Hematopoietic multipotent progenitor cell treated with erythropoietin and hydrocortisone succinate and interleukin-3 and kit ligand, for 15 days (in vitro differentiated cells): ENCODE data around the gene ENOX1.
"Not testable (repeated sequence)": the region's sequence is repeated elsewhere in the genome, so short reads cannot be mapped to it uniquely, and the experiment has no call there.

Source experiments
- DNase-seq: peaks from one replicate; pipeline ENCODE4 v3.0.0-alpha.2; 2015; ENCODE audit warnings: low spot score

The ENOX1 gene

DNA sequence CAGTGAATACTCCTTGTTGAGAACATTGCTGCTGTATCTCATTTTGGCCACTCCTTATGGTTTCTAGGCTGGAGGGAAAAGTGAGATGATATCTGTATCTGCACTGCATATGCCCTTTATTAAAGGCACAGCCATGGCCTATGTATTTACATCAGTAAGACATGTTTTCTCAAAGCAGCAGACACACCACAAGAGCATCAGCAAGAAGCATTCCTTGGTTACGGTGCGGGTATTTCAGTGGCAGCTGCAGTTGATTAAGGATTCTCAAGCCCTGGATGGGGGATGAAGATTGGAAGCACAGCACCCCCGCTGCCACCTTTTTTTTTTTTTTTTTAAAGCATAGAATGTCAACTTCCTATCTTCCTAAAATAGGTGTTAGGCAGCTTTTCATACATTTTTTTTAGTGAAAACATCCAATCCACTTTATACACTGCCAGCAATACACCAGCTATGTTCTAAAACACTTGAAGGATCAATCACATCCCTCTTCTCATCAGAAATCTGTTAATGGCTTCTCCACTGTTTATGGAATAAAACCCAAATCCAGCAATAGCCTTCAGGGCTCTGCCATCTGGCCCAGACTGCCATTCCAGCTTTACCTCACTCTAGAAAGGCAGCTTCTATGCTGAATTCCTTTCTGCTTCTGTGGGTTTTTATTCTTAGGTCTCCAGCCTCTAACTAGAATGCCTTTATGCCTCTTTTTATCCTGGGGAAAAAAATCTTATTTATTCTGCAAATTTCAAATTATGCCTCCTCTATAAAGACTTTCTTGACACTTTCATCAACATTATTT, 432.4 kb downstream of the ENOX1 start:
- DNase-seq = no peak

DNA sequence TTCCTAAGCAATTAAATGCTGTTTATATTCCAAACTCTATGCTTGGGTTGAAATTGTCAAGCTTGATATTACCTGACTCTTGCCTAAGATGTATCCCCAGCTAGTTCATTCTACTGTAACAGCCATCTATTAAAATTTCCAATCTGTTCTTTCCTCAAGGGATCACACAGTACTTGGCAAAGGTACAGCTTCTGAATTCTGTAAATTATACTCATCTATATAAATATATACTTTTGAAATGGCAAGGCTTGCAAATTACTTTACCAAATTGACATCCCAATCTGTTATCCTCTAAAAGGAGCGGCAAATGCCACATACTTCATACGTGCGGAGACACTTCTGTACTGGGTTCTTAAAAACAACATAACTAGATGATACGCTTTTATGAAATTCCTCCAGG, 433.1 kb downstream of the ENOX1 start:
- DNase-seq = no peak

DNA sequence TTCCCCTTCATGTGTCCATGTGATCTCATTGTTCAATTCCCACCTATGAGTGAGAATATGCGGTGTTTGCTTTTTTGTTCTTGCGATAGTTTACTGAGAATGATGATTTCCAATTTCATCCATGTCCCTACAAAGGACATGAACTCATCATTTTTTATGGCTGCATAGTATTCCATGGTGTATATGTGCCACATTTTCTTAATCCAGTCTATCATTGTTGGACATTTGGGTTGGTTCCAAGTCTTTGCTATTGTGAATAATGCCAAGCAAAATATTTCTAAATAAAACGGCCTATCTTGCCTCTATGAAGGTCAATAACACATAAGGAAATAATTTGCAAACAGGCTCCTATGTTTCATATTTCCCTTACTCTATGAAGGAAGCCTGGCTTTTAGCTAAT, 435.2 kb downstream of the ENOX1 start:
- not testable (repeated sequence) for DNase-seq

DNA sequence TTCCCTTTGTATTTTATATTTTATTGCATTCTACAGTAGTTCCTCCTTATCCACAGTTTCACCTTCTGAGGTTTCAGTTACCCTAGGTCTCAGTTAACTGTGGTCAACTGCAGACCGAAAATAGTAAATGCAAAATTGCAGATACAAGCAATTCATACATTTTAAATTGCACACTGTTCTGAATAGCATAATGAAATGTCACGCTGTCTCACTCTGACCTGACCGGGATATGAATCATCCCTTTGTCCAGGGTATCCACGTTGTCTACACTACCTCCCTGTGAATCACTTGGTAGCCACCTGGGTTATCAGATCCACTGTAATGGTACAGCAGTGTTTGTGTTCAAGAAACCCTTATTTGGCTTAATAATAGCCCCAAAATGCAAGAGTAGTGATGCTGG, 438.4 kb downstream of the ENOX1 start:
- DNase-seq = no peak

DNA sequence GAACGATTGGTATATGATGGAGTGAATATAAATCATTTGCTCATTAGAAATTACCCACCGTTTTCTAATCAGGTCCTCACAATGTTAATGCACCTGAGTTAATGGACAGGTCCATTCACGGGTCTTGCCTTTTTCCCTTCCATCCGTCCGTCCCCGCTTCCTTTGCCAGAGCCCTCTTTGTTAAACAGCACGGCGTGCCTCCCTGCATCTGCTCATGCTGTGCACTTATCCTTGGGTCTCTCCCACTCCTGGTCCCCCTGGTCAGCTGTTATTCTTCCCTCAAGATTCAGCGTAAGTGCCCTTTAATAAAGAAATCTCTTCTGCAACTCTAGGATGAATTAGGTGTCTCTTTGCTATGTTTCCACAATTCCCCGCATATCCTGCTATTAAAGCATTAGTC, 438.9 kb downstream of the ENOX1 start:
- DNase-seq = no peak

DNA sequence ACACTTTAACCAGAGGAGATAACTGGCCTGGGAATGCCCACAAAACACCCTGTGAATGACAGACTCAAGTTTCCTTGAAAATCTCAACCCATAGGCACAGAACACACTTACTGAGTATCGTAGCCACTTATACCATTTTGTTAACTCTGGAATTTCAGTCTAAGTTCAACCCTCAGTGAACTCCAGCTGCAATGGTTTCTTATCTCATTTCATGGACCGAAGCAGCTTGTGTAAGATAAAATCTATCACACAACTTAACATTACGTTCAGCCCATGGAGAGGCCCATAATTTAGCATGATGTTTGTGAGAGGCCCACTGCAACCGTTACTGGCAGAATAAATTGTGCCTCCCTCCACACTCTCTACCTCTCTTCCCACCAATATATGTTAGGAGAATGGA, 440.3 kb downstream of the ENOX1 start:
- DNase-seq = no peak

DNA sequence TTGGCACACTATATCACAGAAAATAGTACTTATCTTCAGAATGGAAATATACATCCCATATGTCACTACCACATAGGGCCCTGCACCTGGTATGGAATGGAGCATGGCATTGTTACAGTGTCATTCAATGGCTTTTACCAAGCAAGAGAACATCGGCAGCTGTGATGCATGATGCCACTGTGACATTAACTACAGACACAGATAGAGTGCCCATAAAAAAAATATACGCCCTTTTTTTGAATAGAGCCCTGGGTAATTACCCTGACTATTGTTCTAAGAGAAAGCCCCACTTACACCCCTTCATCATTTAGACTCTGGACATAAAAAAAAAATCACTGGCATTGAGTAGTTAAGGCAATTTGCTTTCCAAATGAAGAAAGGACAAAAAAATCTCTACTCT, 443.1 kb downstream of the ENOX1 start:
- no peak for DNase-seq

DNA sequence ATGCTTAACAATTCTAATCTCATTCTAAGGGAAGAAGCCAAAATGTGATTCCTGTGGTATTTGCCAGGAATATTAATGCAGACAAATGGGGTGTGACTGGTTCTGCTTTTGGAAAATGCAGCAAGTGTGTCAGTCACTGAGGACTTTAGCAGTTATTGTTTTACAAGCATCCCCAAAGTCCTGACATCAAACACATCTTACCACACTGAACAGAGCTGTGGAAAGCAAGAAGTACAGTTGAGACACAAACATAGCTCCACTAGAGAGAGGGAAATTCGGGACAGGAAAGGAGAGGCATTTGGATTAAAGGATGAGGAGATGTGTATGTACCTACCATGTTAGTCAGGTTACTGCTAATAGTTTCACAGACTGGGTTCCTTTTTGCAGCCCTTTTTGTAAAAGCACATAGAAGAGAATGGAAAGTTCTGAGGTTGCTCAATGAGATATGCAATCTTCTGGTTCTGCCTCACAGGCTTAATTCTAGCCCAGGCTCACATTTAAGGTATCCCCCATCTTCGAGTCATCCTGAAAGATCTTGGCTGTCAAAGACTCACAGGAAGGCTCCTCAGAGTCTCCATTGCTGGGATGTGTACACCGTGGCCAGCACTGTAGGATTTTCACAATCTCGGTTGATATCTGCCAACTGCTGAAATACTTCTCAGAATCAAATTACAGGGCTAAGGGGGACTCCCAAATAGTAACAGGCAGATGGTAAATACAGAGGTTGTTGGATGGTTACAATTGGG, 446.8 kb downstream of the ENOX1 start:
- no peak for DNase-seq

DNA sequence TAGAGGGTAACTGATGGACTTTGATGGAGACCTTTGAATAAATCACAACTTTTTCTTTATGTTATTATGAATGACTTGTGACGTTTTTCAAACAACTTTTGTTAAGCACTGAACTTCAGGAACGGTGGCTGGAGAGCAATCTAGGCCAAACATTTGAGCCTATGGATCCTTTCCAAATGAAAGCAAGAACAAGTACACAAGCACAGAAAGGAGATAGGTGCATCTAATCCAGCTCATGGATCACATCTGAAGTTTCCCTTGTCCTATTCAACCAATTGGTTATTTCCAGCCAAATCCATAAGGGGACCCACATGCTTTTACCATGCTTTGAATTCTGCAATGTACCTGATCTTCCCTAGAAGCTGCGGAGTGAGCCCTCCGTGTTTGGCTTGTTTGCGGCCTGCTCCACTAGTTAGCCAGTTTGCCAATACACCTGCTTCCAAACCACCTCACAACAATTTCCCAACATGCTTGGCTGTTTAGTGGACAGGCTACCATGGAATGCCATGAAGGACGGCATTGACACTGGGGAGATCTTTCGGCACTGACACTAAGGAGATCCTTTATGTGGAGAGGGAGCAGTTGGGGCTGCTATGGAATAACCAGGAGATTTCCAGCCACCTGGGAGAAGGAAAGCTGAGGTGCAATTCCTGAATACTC, 447.5 kb downstream of the ENOX1 start:
- no peak for DNase-seq

DNA sequence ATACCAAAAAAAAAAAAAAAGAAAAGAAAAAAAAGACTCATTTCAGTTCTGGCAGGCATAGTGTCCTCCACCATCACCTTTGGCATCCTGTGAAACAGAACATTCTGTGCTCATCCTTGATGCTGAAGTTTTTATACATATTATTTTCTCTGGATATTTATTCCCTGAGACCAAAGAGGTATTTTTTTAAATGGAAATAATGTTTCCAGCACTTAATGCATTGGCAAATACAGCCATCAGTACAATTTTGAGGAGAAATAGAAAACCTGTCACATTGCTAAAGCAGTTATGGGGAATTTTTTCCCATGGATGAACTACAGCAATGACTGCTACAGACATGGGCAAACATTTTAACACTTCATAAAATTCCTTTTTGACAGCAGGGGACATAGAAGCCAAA, 451.0 kb downstream of the ENOX1 start:
- DNase-seq = no peak

DNA sequence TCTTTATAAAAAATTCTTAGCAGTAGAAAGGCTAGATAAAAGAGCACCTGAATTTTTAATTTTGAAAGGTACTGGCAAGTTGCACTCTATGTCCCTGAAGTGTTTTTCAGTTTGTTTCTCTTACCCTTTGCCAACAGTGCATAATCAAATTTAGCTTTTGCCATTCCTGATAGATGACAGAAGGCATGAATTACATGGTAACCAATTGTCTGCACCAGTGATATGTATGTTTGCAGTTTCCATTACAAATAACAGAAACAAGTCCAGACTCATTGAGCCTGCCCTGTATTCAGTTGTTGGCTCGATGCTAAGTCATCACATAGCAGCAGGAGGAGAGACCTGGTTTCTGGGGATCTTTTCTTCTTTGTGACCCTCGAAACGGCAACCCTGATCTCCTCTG, 453.6 kb downstream of the ENOX1 start:
- no peak for DNase-seq

DNA sequence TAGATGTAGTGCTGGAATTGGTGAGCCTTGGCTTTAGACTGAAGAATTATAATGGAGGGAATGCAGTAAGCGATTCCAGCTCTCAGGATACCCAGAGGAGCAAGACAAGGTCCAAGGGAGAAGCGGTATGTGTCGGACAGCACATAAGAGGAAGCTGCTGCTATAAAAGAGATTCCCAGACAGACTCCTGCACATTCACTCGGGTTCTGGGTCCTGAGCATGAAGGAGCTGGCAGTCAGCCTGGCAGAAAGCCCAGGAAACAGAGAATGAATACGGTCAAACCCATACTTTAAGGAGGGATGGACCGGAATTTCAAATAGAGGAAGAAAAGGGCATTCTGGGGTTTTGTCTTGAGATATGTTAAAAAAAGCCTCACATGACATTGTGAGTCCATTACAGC, 455.1 kb downstream of the ENOX1 start:
- no peak for DNase-seq

DNA sequence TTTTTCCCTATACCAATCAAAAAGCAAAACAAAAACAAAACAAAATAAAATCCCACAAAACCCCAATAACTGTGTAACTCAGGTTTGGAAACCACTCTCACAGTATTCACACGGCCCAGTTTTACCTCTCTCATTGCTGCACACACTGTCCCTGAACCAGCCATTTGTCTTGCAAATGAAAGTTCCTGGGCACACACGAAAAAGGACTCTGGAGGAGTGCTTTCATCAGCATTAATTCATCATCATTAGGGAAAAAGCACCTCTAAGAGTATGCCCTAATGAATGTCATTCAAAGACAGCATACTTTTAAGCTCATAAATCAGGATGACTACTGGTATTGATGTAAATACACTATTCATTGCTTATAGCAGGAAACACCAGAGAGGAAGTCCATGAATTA, 457.1 kb downstream of the ENOX1 start:
- DNase-seq = no peak

DNA sequence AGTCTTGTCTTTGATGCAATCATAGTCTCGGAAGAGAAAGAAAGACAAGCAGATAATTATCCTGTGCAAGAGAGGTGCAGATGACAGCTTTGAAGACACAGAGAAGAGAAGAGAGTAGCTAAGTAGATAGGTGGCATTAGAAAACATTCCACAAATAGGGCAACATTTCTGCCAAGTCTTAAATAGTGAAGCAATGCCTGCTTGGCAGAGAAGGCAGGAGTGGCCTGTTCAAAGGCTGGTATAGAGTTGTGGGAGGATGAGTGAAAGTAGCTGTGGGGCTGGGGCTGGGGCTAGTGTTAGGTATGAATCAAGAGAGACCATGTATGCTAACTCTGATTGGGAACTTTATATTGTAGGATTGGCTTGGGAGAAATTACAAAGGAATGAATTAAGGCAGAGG, 457.9 kb downstream of the ENOX1 start:
- no peak for DNase-seq

DNA sequence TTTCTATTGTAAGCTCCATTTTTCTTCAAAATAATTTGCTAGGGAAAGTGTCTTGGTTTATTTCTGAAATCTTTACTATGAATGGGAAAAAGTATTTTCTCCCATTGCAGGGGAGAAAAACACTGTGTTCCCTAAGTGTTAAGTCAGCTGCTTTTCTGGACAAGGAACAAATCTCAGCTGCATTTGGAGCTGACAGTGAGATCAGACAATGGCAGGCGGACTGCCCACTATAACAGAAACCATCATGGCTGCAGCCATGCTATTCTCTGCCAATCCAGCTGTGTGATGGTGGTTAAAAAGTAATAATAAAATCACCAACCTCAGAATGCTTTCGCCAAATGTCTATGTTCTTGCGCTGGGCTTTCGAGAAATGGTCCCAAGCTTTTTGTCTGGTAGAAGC, 460.7 kb downstream of the ENOX1 start:
- DNase-seq = no peak

DNA sequence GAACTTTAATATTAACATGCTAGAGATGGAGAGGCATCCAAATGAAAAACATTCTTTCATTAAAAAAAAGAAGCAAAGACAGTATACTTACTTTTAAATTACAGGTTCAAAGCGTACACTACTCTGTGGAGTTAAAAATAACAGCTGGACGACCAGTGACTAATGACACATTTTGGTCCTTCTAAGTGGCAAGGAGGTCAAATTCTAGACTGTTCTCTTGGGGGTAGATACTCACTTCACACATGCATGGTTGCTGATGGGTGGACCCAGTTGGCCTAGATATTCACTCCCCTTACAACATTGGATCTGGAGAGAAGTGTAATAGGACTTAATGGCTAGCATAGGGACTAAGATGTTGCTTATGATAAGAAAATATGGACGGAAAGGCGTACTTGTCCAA, 461.1 kb downstream of the ENOX1 start:
- DNase-seq = no peak

DNA sequence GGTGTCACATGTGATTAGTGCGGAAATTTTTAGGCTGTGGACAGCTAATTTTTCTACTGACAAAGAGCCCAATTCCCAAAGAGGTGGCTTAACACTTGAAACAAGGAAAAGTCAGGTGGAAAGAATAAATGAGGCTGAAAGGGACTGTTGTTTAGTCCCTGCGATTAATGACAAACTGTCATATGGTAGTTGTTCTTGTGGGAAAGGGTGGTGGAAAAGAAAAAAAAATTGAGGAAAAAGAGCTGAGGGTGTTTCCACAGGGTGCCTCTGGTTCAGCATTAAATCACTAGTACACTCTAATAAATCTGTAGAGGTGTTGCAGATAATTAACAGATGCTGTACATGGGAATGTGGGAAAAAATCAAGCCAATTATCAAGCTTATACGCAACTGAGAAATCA, 462.6 kb downstream of the ENOX1 start:
- no peak for DNase-seq

DNA sequence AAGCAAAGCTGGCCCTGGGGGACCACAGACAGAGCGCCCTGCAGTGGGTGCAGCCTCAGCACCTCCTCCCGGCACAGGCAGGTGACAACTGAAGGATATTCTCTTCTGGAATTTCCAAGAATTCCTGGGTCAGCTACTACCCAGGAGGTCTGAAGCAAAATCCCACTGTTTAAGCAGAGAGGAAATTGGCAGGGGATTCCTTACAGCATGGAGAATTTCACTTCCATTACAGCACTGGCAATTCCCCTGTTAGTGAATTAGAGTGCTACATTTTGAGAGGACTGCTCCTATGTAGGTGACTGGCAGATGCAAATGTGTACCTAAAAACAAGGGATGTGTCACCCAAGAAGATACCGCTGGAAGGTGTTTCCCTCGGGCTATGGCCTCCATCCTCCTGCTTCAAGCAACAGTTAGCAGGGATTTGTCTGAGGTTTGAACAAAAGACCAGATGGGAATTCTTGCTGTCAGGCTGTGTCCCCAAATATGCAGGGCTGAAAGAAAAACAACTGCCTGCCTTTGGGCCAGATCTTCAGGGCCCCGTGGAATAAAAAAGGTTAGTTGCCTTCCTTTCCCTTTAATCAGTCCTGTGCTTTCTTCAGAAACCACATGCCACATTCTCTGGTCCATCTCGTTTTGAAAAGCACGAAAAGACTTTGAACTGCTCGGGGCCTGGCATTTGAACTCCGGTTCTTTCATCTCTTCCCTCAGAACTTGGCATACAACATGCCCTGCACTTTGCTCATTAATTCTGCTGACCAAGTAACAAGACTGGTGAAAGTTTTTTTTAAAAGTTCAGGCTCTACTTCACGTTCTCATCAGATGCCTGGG, 466.9 kb downstream of the ENOX1 start:
- no peak for DNase-seq

DNA sequence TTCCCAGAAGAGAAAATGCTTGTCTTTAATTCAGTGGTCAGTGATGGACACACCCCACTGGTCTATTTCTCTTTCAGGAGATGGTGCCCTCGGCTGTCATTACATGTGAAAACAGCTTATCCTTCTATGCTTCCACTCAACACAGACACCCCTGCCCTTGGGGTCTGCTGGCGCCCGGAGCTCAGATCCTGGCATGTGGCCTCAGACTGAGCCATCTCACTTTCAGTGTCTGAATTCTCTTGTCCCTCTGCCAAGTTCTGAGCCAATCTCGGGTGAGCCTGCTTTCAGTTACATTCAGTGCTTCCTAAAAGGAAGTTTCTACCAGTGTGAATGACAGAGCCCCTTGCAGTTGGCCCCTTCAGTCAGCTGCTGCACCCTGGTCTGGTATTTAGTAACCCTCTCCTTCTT, 469.8 kb downstream of the ENOX1 start:
- DNase-seq = no peak

DNA sequence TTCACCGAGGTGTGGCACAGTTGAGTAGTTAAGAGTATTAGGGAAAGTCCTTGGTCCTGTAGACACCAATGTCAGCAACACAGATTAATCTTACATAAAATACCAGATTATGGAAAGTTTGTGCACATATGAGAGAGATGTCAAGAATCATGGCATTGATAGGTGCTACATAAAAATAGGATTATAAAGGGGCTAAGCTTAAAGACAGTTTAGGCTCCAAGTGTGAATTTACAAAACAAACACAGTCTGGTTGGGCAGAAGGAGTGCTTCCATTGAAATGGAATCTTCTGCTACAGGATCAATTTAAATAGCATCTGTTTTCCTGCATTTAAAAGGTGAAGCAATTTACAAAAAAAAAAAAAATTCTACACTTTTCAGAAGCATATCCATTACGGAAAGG, 470.5 kb downstream of the ENOX1 start:
- DNase-seq = no peak

DNA sequence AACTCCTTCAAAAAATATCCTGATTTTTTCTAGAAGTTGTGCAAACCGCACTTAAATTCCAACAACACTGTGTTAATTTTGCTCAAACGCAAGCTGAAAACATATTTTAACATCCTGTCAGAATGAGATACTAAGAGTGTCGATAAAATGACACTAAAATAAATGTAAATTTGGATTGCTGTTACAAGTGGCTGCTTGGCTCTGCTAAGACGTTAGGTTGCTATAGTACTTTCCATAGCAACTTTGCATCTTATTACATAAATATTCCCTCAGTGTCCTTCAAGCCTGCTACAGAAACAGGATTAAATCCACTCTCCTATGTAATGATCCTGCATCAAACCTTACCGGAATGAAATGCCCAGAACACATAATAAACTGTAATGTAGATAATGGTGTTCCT, 471.2 kb downstream of the ENOX1 start:
- DNase-seq = no peak

DNA sequence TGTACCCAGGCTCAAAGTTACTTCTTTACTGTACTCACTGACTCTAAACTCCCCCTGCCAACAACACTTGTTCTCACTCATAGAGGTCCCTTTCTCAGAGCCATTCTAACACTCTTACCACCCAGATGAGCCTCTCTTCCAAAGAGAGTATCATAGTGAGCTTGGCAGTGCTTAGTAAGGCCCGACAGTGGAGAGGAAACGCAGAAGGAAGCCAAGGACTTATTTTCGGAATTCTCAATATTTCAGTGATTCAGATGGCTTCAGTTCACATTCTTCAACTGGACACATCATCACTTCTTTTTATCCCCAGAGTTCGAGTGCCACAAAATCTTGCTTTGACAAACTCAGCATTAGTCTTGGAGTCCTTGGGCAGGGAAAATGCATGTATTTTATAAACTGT, 477.5 kb downstream of the ENOX1 start:
- DNase-seq = no peak
